Cerebellar cortex (tissue), 1 donor: Measurements from ENCODE around the gene MX1.

ENCODE experiments used
- DNase-seq: peaks from one replicate; pipeline ENCODE4 v3.0.0-alpha.2; 2015; ENCODE audit warnings: low spot score

MX1 gene

DNA sequence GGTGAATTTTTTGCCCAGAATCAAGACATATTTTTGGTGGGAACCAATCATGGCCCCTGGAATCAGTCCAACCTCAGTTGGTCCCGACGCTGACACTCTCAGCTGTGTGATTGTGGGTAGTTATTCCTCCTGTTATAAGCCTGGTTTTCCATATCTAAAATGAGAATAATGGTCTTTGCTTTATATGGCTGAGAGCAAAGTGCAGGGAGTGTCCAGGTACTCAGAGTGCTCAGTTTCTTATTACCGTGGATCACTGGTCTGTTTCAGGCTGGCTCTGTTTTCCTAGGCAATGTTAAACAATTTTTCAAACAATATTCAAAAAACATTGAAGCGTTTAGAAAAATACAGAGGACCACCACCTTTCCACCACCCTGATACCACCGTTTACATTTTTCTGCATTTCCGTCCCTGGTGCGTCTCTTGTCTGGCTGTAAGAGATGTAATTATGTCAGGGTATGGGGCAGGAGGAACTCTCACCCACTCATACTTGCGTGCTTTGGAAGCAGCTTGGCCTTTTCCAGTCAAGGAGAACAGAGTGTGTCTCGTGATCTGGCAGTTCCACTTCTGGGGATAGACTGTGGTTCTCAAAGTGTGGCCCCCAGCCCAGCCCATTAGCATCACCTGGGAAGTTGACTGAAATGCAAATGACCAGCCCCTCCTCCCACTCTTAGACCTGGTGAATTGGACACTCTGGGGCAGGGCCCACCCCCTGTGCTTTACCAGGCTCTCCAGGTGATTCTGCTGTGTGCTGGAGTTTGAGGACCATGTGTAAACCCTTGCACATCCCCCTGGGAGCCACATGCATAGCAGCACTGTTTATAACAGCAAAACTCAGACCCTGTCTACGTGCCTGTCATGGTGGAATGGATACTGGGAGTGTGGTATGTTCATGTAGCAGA, 6.8 kb downstream of the MX1 start:
- DNase-seq = no peak

DNA sequence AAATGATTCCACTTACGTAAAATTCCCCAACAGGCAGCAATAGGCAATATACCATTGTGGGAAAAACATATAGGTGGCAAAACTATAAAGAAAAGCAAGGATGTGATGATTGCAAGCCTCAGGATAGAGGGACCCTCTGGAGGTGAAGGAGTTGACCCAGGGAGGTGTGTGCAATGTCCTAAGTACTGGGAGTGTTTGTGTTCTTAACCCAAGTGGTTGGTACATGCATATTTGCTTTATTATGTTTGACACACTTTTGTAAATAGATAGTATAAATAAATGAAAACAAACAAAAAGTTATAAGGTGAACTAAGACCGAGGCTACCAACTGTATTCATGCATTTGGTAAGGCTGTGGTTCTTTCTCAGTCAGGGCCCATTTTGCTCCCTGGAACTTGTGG, 7.5 kb downstream of the MX1 start:
- no peak for DNase-seq

DNA sequence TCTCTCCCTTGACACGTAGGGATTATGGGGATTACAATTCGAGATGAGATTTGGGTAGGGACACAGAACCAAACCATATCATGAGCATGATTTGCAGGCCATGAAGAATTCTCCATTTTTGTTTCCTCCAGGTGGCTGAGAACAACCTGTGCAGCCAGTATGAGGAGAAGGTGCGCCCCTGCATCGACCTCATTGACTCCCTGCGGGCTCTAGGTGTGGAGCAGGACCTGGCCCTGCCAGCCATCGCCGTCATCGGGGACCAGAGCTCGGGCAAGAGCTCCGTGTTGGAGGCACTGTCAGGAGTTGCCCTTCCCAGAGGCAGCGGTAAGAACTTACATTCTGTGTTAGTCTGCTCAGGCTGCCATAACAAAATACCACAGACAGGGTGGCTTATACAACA, 9.7 kb downstream of the MX1 start:
- no peak for DNase-seq

DNA sequence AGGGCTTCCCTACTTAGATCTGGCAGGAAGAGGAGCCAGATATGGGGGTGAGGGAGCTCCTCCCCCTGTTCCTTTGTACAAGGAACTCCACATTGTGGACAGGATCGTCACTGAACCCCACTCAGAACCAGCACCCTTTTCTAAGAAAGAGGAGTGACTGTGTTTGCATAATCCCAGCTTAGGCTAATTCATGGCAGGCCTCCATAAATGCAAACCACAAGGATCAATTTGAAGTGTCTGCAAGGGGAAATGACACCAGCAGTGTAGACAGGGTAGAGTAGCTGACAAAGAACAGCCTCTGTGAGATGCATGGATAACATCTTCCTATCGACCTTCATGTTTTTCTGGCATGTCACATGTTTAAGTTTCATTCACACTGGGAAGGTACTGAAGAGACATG, 11.7 kb downstream of the MX1 start:
- DNase-seq = no peak

DNA sequence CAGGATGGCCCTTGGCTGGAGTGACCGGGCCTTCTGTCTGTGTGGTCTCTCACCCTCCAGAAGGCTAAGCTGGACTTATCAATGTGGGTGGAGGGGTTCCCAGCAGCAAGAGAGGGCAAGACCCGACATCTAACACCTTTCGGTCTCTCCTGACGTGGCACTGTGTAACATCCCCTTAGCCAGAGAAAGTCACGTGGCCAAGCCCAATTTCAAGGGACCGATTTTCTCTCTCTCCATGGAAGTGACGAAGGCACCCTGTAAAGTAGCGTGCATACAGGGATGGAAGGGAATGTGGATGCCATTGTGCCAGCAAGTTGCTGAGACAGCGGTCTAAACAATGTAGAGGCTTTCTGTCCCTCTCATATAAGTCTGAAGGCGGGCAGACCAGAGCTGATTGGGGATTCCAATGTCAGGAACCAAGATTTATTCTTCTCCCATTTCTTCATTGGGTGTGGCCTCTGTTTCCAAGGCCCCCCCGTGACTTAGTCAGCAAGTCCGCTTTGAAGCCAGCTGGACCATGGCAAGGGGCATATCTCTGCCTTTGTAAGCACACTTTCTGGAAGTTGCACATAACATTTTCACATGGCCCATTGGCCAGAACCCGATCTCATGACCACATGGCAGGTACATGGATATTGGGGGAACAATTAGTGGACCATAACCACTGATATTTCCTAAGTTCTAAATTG, 12.5 kb downstream of the MX1 start:
- no peak for DNase-seq

DNA sequence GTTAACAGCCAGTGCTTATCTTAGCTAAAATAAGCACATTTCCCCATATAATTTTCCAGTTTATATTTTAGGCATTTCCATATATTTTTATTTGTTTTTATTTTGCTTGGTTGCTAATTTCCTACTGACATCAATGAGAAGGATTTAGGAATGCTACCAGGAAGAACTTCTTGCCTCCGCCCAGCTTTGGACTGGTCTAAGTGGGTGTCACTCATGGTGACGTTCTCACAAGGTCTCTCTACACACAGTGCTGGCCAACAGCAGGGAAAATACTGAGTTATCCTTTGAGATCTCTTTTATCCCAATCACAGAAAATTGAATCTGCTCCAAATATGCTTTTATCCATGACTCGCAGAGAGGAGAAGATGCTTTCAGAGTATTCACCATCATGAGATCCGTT, 13.2 kb downstream of the MX1 start:
- no peak for DNase-seq

DNA sequence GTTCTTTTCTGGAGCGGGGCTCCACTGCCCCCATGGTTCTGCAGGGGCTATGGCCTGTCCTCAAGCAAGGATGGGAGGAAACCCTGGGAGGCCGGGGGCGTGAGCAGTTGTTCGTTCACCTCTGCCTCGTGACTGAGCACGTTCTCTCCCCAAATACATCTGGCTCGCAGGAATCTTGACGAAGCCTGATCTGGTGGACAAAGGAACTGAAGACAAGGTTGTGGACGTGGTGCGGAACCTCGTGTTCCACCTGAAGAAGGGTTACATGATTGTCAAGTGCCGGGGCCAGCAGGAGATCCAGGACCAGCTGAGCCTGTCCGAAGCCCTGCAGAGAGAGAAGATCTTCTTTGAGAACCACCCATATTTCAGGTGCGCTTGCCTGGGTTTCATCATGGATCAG, 15.5 kb downstream of the MX1 start:
- no peak for DNase-seq

DNA sequence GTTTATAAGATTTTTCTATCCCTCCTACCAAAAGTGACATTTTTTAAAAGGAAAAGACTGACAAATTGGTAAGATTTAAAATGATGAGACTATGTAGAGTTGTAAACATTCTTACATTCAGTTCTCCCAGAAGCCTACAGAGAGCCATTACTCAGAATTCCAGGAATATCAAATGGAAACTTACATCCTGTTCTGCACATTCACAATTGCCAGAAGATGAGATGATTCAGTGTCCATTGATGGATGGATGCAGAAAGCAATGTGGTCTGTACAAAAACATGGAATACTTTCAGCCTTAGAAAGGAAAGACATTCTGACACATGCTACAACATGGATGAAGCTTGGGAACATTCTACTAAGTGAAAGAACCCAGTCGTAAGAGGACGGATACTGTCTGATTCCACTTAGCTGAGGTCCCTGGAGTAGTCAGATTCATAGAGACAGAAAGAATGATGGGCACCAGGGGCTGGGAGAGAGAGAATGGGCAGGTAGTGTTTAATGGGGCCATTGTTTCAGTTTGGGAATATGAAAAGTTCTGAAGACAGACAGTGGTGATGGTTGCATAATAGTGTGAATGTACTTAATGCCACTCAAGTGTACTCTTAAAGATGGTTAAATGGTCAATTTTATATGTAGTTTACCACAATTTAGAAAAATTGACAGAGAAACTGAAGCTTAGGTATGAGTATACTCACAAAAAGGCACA, 16.6 kb downstream of the MX1 start:
- DNase-seq = no peak

DNA sequence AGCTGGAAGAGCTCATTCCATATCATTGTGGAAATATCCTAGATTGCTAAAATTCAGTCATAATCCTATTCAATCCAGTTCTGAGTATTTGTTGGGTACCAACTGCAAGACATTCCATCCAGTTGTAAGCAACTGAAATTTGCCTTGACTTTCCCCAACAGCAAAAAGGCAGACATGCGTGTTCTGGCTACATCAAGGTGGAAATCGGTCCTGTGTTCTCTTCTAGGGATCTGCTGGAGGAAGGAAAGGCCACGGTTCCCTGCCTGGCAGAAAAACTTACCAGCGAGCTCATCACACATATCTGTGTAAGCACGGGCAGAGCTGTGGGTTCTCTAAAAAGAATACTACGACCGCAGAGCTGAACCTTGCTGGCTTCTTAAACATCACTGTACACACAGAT, 17.5 kb downstream of the MX1 start:
- DNase-seq = no peak

DNA sequence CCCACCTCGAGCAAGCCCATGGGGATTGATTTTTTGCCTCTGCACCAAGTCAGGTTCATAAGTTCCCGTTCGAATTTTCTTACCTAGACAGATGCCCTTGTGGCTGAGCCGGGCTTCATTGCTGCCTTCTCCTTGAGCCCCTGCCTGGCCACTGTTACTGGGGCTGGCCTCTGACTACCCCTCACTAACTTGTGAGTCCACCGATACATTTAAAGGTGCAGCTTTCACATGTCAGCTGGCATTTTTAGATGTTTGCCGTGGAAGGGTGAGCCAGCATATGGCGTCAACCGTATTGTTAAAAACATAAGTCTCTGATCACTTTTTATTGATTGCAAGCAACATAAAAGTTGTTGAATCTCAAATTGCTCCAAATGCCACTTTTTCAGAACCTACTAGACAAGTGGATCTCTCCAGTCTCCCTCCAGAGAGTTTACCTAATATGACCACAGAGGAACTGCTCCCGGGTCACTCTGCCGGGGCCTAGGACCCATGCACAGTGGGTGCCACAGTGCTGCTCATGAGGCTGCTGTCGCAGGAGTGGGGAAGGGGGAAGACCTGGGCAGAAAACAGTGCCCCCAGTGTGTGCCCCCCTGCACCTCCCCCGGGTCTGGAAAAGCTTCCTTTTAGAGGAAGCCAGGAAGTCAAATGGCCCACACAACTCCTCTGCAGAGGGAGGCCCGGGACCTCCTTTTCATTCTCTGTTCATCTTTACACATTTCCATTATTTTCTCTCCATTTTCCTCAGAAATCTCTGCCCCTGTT, 18.8 kb downstream of the MX1 start:
- DNase-seq = no peak

DNA sequence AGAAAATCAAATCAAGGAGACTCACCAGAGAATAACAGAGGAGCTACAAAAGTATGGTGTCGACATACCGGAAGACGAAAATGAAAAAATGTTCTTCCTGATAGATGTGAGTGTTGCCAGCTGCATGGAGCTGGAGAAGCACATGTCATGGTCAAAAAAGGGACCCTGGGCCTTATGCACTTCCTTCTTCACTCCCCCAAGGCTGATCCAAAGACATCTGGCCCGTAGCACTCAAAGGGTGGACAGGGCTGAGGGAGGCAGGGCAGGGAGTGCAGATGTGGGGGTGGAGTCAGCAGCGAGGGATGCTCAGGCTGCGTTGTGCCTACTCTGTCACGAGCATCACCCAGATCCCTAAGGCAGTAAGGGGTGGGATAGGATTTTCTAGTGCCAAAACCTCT, 19.4 kb downstream of the MX1 start:
- DNase-seq = no peak

DNA sequence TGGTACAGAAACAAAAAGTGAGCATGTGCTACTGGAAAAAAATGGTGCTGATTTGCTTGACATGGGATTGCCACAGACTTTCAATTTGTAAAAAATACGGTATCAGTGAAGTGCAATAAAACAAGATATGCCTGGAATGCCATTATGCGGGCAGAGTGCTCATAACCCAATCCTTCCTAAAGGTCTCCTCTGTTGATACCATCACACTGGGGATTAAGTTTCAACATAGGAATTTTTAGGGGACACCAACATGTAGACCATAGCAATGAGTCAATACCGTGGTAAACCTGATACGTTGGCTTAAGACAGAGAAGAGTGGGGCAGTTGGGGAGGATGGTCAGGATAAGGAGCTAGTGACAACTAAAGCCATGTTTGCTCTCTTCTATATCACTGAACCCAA, 20.5 kb downstream of the MX1 start:
- DNase-seq = no peak

DNA sequence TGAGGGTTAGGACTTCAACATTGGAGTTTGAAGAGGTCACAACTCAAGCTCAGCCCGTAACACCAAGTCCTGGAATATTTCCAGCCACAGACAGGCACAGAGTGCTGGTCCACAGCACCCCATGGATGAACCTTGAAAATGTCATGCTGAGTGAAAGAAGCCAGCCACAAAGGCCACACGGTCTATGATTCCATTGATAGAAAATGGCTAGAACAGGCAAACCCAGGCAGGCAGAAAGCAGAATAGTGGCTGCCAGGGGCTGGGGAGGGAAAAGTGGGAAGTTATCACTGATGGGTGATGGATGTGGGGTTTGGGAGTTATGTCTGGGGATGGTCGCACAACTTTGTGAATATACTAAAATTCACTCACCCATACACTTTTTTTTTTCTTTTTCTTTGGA, 21.3 kb downstream of the MX1 start:
- DNase-seq = no peak

DNA sequence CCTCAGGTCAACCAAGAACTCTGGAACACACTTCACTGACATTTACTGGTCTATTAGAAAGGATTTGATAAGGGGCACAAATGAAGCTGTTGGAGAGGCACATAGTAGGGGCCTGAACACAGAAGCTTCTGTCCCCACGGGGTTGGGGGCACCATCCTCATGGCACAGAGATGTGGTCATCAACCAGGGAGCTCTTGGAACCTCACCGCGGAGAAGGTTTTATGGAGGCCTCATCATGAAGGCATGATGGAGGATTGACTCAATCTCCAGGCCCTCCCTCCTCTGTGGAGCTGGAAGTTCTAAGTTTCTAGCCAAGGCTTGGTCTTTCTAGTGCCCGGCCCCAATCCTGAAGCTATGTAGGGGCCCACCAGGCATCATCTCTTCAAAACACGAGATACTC, 23.6 kb downstream of the MX1 start:
- no peak for DNase-seq

DNA sequence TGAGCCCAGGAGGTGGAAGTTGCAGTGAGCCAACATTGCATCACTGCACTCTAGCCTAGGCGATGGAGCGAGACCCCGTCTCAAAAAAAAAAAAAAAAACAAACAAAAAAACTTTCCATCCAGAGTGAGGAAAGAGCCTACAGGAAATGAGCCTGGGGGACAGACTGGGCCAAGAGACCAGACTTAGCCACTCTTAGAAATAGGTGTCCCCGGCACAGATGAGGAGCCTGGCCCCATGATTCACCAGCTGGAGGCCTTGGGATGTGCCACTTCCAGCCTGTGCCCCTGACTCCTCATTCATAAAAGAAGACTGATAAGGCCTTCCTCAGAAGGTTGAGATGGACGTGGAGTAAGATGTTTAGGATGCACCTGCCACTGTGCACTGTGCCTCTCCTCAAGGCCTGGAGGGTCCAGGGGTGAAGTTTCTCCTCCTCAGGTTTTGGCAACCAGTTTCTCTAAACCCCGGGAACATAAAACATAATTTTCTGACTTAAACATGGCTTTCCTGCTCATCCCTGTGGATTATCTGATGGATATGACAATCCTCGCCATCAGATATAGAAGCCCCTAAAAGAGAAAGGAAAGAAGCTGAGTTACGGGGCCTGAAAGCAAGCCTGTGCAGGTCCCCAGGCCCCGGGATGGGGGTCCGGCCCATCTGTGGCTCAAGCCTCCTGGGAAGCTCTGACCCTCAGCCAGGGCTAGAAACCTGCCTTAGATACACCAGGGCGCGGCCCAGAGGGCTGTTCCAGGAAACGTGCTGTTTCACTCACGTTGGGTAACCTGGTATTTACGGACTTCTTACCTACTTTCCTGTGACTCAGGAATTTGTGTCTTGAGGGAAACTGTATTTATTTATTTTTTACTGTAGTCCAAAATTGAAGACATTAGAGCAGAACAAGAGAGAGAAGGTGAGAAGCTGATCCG, 26.0 kb downstream of the MX1 start:
- DNase-seq = no peak

DNA sequence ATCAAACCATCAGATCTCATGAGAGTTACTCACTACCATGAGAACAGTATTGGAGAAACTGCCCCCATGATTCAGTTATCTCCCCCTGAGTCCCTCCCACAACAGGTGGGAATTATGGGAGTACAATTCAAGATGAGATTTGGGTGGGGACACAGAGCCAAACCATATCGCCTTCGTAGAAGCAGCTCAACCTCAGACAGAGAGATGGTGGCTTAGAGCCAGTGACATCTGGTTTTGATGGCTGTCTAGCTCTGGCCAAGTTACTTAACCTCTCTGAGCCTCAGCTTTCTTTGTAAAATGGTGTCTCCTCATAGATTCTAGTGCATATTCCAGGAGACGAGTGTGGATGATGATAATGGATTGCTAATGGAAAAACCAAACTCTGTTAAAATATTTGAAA, 27.2 kb downstream of the MX1 start:
- DNase-seq = no peak

DNA sequence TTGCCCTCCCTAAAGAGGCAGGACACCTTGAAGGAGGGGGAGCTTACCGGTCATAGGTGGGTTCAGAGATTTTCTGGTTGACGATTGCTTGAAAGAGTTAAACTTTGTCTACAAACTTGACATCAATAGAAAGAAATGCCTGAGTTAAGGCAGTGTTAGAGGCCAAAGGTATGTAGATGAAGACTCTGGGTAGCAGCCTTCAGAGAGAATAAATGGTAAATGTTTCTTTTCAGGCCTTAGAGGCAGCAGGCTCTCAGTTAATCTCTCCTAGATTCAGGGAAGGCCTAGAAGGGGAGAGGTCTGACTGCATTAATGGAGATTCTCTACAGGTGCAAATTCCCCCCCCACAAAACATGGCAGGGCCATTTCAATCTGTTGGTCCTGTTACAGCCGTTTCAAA, 27.7 kb downstream of the MX1 start:
- DNase-seq = no peak

DNA sequence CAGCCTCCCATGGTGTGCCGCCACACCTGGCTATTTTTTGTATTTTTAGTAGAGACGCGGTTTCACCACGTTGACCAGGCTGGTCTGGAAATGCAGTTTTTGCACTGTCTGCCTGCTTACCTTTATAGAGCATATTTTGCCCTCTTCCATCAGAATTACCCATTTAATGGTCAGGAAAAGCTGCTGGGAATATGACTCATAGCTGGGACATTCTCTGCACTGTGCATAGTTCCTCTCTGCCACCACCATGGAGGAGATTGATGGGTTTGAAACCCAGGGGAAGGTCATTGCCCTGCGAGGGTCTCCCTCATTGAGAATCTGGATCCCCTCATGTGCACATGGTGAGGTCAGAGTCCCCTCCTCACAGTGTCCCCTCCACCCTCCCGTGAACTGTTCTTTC, 32.1 kb downstream of the MX1 start:
- DNase-seq = no peak

DNA sequence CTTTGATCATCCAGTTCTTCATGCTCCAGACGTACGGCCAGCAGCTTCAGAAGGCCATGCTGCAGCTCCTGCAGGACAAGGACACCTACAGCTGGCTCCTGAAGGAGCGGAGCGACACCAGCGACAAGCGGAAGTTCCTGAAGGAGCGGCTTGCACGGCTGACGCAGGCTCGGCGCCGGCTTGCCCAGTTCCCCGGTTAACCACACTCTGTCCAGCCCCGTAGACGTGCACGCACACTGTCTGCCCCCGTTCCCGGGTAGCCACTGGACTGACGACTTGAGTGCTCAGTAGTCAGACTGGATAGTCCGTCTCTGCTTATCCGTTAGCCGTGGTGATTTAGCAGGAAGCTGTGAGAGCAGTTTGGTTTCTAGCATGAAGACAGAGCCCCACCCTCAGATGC, 32.5 kb downstream of the MX1 start:
- no peak for DNase-seq

DNA sequence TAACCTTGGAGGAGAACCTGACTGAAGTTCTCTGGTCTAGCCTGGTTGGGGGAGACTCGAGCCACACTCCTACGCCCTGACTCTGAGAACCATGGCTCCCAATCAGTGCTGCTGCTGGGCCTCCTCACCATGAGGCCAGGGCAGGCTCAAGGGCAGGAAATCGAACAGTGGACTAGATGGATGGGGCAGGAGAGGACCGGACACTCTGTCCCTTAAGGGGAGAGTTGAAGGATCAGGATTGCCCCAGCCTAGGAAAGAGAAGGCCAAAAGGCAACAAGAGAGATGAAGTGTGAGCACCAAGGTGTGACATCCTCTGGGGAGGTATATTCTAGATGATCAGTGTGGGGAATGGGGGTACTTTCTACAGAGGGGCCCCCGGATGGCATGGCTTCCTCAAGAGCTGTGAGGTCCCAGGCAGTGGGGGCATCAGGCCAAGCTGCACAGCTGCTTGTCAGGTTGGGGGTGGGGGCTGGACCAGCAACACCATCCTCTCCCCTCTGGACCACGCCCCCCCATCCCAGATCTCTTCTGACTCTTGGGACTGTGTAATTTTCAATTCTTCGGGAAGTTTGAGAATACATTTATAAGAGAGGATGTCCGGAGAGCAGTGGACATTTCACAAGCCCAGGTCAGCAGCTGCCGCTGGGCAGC, 34.0 kb downstream of the MX1 start:
- no peak for DNase-seq
